T1000 (cell line): ENCODE results near the gene SPEM3.
"Not testable (repeated sequence)": the region's sequence is repeated elsewhere in the genome, so short reads cannot be mapped to it uniquely, and the experiment has no call there.

Experiments
- DNase-seq: peaks from one replicate; lab custom pipeline; 2025; ENCODE audit warnings: mixed read lengths; lab: John Stamatoyannopoulos, UW

SPEM3 gene

DNA sequence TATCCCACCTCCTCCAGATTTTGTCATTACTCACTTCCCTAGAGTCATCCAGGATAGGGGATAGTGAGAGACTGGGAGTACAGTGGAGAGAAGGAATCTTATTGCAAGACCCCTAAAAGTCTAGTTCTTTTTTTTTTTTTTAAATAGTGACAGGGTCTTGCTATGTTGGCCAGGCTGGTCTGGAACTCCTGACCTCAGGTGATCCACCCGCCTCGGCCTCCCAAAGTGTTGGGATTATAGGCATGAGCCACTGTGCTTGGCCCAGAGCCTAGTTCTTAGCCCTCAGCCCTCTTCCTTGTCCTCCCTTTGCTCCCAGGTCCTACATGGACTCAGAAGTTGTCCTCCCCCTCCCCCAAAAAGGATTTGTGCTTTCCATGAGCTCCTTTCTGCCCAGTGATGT, 13.5 kb downstream of the SPEM3 start:
- DNase-seq = no peak

DNA sequence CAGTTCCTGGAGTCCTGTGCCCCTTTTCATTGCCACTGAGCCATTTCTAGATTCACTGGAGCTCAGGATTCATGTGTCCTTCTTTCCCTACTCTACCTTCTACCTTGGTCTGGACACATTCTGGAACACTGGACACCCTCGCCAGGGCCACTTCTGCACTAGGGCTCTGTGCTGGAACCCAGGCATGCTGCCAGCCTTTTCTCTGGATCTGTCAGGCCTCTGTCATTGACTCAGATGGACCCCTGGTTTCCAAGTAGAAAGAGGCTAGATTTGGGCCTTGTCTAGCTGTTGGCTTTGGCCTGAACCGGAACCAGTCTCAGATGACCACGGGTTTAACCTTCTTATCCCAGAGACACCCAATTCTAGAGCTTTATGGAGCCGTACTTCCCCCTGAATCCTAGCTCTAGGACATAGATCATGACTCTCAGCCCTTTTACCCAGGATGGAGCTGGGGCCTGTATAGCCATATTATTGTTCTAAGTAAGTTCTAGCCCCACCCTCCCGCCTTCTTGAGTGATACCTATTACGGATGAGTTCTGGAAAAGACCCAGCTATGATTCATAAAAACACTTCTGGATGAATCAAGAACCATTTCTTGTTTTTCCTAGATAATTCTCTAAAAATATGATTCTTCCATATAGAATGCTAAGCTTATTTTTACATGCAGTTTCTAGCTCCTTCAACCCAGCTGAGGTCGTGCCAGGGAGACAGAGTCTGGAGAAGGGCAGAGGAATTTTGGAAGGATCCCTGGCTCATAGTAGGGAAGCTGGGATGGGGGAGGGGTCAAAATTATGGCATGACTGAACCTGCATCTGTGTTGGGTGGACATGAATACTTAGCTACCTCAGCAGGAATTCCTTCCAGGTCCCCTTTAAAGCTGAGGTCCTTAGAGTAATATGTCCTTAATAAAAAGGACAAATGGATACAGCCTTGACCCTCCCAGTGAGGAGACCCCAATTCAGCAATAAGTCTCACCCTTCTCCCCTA, 15.1 kb downstream of the SPEM3 start:
- DNase-seq = no peak

DNA sequence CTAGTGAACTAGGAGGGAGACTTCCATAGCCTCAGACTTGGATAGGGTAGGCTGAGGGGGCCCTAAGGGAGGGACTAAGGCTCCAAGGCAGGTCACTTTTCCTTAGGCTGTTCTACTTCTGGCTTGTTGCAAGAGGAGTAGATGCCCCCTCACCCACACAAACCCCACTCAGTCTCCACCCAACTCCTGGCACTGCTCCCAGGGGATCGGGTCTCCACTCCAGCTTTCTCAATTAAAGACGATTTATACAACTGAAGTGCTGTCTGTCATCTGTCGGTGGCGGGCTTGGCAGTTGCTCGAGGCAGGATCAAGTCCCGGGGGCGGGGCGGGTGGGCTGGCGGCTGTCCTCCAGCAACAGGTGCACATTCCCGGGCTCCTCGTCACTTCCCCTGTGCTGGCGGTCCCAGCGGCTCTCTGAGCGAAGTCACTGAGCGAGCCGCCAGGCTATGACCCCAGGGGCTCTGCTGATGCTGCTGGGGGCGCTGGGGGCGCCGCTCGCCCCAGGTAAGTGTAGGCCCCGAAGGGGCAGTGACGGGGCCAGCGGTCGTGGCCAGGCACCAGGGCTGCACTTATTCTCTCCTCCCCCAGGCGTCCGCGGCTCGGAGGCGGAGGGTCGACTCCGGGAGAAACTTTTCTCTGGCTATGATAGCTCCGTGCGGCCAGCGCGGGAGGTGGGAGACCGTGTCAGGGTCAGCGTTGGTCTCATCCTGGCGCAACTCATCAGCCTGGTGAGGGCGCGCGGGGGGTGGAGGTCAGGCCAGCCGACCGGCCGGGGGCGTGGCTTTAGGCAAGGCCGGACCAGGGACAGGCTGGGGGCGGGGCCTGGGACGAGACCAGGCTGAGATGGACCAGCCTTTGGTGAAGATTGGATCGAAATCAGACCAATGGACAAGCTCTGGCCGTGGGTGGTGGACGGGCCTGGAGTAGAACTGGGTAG, 16.3 kb downstream of the SPEM3 start, which contains the start of gene CHRNB1:
CHRNB1 (plus strand) TSS at position 380 of the 937 bp plus-strand sequence; CDS start at position 447, 67 bp downstream.
- no peak for DNase-seq

DNA sequence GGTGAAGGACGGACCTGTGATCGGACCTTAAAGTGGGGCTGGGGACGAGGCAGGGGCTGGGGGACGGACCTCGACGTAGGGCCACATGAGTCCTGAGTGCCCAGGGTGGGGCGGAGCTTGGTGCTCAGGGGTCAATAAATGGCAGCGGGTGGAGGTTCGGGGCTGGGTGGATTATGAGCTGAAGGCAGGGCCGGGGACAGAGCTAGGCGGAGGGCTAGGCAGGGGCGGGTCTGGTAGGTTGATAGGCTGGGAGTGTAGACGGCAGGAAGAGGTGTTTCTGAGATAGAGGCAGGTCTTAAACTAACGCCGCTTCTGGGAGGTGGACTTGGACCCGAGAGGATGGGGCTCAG, 16.9 kb downstream of the SPEM3 start:
- no peak for DNase-seq

DNA sequence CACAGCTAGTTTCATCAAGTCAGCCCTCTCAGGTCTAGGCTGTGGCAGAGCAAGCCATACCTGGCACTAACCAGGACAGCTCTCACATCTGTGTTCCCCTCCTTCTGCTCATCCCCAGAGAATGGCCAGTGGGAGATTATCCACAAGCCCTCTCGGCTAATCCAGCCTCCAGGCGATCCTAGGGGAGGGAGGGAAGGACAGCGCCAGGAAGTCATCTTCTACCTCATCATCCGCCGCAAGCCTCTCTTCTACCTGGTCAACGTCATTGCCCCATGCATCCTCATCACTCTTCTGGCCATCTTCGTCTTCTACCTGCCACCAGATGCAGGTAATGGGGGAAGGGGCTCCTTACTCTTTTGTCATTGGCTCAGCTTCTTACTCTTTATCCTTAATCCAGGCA, 19.8 kb downstream of the SPEM3 start:
- no peak for DNase-seq

DNA sequence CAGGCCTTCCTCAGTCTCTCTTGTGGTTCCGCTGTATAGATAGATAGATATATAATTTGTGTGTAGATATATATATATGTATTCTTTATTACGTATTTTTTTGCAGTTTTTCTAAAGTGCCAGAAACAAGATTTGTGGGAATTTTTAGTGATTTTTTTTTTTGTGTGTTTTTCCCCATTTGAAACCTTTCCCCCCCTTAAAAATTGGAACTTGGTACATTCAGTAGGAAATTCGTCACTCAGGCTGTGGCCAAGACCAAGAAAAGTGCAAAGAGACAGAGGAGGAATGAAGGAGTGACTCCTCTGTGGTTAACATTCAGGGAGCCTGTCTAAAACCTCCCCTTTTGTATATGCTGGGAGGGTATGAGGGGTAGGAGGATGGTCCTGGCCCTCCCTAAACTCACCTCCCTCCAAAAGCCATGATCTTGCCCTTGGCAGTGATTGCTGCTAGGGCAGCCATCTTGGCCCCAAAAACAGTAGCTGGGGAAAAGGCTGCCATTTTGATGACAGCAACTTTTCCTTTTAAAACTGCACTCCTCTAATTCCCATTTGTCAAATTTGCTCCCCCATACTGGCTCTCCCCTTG, 31.4 kb downstream of the SPEM3 start:
- no peak for DNase-seq

DNA sequence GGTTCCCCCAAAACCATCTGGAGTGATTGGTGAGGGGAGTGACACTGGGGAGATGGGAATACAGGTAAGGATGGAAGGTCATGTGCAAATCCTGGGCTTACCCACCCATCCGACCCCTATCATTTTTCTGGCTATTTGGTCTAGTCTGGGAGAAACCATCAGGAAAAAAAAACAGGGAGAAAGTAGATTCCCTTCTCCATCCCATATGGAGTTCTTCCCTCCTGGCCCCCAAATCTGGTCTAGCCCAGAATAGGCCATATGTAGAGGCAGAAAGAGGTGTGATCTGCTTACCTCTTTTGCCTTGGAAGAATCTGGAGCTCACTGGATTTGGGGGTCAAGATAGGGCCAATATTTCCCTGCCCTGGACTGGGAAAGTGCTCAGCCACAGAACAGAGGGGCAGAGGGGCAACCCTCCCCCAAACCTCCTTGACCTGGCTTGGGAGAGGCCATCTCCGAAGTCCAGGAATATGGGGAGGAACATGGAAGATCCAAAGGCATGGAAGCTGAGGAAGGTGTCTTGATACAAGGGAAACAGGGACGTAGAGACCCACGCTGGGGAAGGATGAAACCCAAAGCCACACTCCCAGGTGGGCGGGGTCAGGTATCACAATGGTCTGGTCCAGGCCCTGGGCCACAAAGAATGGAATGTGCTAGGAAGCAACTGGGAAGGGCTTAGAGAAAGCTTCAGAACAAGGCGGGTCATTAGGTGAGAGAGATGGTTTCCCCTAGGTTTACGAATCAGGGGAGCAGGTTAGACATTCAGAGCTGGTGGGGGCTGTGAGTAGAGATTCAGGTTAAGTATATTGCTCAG, 32.4 kb downstream of the SPEM3 start:
- no peak for DNase-seq

DNA sequence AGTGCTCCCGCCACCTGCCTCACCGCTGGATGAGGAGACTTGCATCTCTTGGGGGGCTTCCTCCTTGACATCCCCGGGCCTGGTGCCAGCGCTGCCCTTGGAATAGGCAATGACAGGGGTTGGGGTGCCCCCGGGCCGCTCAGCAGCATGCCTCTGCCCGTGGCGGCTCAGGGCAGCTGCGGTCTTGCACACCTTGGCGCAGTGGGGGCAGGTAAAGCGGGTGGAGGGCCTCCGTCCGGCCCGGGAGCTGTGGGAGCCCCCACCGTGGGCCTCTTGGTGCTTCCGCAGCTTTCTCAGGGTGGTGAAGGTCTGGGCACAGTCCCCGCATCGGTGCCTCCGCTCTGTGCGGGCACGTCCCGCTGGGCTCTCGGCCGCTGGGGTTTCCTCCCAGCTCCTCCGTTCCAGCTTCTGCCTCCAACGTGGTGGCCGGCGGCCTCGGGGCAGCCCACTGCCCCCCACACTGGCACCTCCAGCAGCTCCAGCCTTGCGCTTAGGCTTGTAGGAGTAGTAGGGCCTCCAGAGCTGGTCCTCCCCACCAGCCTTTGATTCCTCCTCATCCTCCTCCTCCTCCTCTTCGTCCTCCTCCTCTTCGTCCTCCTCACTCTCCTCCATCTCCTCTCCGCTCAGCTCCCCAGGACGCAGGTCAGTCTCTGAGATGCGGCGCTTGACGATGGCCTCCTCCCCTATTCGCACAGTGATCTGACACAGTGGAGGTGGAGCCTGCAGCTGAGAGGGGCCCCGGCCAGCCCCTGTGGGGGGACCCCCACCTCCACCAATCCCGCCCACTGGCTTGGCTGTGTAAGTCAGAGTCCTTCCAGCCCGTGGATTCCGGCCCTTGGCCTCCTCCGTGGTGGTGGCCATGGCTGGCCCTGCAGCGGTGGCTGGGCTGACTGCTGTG, 34.1 kb downstream of the SPEM3 start:
- no peak for DNase-seq

DNA sequence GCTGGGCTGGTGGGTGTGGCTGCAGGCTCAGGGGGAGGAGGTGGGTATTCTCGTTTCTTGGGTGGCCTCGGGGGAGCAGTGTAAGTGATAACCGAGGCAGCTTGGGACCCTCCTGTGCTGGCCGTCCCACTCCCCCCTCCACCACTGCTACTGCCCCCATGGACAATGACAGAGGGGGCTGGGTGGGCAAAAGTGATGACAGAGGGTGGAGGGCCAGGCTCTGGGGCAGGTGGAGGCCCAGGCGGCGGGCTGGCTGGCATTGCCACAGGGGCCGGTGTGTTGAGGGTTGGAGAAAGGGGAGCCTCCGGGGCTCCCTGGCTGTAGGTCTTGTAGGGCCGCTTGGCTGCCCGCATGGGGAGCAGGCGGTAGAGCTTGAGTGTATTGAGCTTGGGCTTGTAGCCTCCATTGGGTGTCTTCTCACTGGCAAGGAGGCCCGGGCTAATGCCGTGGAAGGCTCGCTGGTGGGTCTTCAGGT, 34.8 kb downstream of the SPEM3 start:
- no peak for DNase-seq

DNA sequence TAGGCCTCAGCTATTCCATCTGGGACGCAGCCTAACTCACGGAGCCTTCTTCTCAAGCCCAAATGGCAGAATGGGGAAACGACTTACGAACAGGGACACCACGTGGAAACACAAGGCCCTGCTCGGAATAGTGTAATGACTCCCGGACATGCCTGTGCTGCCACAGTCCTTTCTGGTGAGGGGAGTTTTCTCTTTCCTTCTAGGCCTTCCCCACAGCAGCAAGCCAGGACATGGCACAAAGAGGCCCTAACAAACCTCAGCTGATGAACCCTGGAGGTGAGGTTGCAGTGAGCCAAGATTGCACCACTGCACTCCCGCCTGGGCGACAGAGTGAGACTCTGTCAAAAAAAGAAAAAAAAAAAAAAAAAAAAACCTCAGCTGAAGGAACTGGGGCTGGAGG, 35.4 kb downstream of the SPEM3 start:
- DNase-seq = no peak

DNA sequence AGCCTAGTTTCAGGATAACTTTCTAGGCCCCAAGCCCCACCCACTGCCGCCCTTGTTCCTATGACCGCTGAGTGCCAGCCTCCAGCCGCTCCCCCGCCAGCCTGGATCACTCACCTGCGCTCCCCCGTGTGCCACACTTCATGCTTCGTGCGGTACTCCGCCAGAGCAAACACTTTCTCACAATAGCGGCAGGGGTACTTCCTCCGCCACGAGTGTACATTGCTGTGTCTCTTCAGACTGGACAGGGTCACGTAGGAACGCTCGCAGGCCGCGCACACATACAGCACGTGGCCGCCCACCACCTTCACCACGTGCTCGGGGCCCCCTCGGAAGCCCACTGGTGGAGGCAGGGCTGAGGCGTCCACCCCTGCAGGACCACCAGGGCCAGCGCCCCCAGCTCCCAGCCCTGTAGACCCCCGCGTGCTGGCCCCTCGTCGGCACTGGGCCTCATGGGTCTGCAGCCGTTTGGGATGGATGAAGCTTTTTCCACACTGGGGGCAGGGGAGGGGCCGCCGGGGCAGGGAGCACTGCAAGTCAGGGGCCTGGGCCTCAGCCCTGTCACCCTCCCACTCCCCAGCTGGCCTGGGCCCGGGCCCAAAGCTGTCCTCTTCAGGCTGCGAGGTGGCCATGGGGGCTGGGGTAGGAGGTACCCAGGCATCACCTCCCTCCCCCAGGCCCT, 37.1 kb downstream of the SPEM3 start:
- no peak for DNase-seq

DNA sequence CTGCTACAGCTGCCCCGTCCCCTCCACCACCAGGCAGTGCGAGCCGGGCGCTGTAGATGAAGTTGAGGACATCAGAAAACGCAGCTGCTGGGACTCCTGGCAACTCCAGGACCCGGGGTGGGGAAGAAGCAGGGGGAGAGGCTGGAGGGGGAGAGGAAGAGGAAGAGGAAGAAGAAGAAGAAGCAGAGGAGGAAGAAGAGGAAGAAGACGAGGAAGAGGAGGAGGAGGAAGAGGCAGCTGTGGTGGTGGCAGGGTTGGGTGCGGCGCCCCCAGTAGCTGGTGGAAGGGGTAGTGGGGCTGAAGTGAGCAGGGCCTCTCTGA, 37.6 kb downstream of the SPEM3 start:
- no peak for DNase-seq

DNA sequence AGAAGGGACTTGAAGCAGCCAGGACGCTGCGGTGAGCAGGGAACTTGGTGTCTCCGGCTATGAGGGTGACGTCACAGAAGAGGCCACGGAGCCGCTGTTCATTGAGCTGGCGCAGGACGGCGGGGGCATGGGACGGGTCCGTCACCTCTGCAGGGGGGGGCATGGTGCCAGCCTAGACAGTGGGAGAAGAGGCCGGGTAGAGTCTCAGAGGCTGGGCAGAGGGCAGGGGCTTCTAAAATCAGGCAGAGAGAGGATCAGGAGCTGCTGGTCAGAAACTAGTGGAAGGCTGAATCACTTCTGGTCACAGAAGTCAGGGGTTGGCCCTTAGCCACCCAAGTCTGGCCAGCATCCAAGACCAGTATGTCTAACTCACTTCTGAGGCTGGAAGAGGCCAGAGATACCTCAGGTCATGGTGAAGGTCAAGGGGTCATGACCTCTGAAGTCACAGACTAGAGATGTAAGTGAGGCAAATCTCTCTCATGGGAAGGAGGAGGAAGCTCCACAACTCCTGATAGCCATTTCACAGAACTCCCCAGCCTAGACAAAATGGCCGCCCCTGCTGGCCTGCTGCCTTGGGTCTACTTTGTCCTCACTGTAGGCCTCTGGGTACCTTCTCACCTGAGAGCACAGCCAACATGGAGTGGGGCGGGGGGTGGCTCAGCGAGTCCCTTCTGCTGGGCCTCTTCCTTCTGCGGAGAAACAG, 38.1 kb downstream of the SPEM3 start:
- DNase-seq = no peak

DNA sequence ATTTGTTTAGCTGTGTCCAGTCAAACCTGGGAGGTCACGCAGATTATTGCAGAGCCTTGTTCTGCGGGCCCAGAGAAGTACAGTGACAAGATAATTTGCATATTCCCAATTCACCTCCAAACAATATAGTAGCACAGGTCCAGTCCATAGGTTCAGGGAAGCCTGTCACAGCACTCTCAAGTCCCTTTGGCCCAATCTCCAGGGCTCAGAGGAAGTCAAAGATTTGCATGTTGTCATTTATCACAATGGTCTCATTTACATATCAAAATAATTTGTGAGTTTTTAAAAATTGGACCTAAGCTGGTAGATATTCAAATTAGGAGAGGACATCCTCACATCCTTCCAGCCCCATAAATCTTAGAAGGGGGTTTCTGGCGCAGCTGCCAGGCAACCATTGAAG, 38.8 kb downstream of the SPEM3 start:
- no peak for DNase-seq

DNA sequence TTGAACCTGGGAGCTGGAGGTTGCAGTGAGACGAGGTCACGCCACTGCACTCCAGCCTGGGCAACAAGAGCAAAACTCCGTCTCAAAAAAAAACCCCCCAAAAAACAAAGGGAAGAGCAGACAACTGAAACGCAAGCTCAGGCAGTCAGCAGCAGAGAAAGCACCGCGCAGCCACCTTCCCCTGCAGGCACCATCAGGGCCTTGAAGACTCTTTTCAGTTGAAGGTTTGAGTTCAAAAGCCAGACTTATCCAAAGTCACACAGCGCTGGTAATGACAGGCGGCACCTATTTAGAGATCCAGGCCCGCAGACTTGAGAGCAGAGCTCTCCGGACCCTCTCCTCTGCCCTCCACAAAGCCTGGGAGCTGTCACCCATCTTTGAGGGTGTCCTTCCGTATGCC, 39.6 kb downstream of the SPEM3 start:
- DNase-seq = no peak

DNA sequence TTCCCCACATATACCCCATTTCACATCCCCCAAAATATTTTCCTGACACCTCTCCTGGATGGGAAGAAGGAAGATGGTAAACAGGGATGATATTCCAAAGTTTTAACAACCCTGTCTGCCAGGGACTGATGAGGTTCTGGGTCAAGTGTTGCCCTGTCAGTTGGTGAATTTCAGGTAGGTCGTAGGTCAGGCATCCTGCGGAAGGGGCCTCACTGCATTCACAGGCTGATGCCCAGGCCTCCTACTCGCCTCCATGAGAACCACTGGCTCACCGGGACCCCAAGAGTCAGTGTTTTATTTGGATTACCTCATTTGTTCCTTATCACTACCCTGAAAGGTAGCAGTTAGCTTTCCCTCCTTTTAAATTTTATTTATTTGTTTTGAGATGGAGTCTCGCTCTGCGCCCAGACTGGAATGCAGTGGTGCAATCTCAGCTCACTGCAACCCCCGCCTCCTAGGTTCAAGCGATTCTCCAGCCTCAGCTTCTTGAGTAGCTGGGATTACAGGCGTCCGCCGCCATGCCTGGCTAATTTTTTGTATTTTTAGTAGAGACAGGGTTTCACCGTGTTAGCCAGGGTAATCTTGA, 40.2 kb downstream of the SPEM3 start:
- DNase-seq = no peak

DNA sequence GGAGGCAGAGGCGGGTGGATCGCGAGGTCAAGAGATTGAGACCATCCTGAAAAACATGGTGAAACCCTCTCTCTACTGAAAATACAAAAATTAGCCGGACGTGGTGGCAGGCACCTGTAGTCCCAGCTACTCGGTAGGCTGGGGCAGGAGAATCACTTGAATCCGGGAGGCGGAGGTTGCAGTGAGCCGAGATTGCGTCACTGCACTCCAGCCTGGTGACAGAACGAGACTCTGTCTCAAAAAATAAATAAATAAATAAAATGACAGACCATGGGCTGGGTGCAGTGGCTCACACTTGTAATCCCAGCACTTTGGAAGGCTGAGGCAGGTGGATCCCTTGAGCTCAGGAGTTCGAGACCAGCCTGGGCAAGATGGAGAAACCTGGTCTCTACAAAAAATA, 41.2 kb downstream of the SPEM3 start:
- DNase-seq = not testable (repeated sequence)

DNA sequence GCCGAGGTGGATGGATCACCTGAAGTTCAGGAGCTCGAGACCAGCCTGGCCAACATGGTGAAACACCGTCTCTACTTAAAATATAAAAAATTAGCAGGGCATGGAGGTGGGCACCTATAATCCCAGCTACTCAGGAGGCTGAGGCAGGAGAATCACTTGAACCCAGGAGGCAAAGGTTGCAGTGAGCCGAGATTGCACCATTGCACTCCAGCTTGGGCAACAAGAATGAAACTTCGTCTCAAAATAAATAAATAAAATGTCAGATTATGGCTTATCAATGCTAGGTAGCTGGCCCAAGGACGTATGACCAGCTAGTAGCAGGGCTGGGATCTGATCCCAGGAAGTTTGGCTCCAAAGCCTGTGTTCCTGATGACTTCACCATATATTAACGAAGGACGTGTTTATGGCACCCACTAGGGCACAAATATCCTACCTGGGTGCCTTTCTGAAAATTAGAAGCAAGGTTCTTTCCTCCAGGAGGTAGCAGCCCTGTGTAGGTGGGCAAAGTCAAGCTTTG, 41.9 kb downstream of the SPEM3 start:
- DNase-seq = not testable (repeated sequence)

DNA sequence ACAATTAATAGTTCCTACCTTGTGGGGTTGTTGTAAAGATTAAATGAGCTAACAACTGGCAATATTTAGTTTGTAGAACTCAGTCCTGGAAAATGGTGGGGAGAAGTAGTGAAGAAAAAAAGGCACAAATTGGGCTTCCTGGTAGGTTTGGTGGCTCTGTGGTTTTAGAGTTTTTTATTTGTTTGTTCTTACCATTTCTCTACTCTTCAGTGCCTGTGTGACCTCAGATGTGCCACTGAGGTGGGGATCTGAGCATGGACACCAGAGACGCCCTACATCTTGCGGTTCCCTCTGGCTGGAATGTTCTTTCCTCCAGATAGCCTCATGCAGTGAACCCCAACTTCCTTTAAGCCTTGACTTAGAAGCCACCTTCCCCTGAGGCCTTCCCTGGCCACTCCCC, 43.1 kb downstream of the SPEM3 start:
- no peak for DNase-seq
